ENCODE data around the gene THADA.
"Not testable (repeated sequence)": the region's sequence is repeated elsewhere in the genome, so short reads cannot be mapped to it uniquely, and the experiment has no call there.

THADA gene

DNA sequence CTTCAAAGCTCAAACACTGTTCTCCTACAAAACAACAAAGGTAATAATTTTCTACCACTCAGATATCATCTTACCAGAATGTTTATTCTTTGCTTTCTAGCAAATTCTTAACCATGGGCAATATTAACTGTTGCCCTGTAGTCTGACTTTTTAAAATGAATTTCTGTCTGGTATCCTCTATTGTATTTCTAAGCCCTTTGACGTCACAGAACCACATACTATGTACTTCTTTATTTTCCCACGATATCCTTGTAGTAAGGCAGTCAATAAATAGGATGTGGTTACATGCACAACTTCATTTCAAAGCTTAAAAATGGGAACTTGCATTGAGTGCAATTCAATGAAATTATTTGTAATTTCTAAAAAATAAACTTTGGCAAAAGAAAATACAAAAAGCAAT is 58.7 kb downstream of the THADA start:
- no peak for DNase-seq

DNA sequence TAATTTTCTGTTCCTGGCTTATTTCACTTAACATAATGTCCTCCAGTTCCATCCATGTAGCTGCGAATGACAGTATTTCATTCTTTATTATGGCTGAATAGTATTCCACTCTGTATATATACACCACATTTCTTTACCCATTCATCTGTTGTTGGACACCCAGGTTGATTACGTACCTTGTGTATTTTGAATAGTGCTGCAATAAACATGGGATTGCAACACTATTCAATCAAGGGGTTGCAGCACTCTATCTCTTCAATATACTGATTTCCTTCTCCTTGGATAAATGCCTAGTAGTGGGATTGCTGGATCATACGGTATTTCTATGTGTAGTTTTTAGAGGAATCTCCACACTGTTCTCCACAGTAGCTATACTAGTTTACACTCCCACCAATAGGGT is 61.3 kb downstream of the THADA start:
- DNase-seq, result no peak

DNA sequence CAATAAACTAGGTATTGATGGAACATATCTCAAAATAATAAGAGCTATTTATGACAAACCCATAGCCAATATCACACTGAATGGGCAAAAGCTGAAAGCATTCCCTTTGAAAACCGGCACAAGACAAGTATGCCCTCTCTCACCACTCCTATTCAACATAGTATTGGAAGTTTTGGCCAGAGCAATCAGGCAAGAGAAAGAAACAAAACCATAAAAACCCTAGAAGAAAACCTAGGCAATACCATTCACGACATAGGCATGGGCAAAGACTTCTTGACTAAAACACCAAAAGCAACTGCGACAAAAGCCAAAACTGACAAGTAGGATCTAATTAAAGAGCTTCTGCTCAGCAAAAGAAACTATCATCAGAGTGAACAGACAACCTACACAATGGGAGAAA is 63.3 kb downstream of the THADA start:
- DNase-seq, result not testable (repeated sequence)

DNA sequence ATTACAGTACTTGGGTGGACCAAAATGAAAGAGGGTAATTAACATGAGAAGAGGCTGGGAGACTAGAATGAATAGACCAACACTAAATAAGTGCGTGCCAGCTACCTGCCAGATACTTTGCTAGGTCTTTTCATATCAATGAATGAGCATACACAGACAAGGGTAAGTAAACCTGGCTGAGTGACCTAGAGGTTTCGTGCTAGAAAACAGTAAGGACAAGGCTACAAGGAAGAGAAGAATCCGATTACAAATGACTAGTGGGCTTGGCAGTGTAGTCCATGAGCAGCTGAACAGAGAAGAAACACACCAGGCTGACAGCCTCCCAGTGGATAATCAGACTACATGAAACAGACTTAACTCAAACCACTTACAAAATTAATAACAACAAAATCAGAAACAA is 64.6 kb downstream of the THADA start:
- DNase-seq, result no peak

DNA sequence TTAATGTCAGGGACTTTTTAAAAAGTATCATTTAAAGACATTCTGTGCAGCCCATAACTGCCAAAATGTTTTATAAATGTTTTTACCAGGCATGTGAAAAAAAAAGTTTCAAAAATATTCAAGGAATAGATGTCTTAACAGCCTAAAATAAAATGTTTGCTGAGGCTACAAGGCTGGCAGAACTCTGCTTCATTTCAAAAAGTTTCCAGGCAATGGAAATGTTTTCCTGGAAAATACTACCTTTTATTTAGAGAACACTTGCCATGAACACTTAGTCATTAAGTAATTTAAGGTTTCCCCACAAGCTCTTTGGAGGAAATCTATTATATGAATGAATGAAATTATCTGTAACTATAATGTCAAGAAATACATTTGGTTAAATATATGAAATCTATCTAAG is 68.8 kb downstream of the THADA start:
- DNase-seq, result no peak

DNA sequence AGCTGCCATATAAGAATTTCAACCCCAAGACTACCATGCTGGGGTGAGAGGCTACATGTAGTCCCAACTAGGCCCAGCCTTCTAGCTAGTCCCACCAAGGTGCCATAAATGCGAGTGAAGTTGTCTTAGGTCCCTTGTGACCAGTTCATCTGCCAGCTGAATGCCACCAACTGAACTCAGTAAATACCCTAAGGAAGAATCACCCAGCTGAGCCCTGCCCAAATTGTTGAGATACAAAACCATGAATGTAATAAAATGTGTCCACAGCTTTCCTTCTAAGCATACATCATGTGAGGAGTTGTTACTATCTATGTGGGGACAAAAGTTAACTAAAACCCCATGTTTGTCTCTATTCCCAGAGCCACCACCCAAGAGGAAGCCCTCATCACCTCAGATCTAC is 70.3 kb downstream of the THADA start:
- no peak for DNase-seq

DNA sequence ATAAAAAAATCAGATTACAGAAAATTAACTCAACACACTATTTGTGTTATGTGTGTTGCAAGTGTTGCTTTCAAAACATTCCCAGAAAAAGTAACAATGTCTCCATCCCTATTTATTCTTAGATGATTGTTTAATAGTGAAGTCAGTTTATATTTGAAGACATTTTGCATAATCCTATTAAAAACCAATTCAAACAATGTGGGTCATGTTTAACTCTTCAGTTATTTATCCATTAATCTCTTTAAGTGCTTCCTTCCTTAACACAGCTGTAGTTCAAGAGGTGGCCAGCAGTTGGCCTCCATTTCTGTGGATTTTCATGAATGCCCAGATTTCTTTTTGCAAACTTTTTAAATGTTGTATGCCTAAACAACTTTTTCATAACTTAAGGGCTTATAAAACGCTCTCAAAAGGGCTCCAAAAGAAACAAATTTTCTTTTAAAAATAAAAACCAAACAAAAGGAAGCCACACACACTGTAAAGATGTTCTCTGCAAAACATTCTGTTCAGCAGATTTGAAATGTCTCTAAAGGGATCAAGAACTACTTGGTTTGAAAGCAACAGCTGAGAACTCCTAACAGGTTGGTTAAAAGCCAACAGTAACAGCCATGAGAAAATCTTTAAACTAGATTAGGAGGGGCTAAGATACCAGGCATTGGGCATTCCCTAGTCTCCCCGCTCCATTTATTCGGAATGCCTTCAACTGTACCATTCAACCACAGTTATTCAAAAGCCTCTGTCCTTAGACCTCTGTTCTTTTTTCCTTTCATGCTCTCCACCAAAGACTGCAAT is 71.5 kb downstream of the THADA start:
- no peak for DNase-seq

DNA sequence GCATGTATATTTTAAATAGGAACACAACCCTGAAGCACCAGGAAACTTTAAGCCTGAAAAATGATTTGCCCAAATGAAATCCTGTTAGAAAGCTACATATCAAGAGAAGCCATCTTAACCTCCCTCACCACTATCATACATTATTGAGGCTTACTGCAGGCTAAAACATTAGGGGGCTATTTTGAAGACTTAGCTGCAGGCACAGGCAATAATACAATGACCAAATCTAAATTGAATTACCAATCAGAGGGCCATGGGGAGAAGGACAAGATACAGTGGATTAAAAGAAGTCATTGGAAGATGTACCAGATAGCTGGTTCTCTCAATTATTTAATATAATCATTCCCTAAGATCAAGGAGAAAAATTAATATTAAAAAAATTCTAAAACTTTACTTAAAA is 73.7 kb downstream of the THADA start:
- DNase-seq, result no peak

DNA sequence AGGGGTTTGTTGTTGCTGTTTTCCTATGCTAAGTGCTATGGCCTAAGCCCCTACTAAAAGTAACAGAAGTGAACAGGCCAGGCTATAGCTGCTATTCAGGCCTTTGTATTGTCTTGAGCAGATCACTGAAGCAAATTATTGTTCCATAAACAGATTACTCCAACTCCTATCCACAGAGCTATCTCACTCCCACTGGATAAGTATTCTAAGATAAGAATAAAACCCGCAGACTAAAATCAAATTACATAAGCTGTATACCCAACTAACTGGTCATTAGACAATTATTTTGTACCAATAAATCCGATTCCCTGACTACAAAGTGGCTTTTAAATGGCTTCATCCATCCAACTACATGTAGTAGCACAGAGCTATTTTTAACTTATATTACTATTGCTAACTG is 74.3 kb downstream of the THADA start:
- no peak for DNase-seq

DNA sequence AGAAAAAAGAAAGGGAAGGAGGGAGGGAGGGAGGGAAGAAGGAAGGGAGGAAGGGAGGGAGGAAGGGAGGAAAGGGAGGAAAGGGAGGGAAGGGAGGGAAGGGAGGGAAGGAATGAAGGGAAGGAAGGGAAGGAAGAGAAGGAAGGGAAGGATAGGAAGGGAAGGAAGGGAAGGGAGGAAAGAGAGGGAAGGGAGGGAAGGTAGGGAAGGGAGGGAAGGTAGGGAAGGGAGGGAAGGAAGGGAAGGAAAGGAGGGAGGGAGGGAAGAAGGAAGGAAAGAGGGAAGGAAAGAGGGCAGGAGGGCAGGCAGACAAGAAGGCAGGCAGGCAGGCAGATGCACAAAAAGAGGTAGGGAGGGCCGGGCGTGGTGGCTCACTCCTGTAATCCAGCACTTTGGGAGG is 74.9 kb downstream of the THADA start:
- DNase-seq, result no peak

DNA sequence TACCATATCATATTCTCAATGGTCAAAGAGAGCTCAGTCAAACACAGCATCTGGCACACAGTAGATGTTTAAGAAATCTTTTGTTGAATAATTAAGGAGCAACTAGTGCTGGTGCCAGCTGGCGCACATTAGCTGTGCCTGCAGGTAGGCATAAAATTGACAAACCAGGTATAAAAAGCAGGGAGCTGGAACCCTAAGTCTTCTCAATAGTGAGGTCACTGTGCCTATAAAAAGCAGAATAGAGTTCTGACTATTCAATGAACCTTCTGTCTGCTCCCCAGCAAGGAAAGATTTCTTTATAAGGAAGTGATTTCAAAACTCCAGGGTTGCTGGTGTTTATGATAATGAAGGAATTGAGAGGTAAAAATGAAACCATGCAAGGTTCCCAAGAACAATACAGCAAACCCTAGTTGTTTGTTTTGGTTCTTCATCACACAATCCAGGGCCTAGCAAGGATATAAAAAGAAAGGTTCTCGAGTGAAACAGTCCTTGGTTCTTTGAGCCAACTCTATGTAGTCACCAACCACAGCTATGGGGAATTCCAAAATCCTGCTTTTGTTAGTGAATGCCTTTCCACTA is 76.1 kb downstream of the THADA start:
- no peak for DNase-seq

DNA sequence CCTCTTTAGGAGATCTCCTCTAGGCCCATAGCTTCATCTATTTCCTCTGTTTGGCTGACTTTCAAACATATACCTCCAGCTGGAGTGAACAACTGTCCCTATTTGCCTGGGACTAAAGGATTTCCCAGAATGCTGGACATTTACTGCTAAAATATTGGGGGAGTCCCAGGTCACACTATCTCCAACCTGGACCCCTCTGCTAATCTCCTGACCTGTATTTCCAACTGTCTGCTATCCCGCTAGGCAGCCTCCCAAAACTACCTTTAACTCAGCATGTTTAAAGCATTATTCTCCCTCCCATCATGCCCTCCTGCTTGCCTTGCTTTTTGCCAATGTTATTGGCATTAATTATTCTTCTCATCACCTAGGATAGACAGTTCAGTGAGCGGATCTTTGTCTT is 77.1 kb downstream of the THADA start:
- no peak for DNase-seq

DNA sequence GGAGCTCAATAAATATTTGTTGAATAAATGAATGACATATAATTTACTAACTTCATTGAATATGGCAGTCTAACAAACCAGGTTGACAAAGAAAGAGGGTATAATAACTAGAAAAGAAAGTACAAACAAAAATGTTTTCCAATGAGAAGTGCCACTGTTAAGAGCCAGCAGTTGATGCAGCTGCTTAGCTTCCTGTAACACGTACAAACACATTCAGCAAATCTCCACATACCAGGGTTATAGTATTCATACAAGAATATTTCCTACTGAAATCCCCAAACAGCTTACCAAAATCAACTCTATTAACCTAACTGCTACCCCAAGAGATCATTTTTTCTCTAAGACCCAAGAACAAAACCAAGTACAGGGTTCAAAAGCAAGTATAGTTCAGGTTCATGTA is 77.7 kb downstream of the THADA start:
- DNase-seq, result no peak

DNA sequence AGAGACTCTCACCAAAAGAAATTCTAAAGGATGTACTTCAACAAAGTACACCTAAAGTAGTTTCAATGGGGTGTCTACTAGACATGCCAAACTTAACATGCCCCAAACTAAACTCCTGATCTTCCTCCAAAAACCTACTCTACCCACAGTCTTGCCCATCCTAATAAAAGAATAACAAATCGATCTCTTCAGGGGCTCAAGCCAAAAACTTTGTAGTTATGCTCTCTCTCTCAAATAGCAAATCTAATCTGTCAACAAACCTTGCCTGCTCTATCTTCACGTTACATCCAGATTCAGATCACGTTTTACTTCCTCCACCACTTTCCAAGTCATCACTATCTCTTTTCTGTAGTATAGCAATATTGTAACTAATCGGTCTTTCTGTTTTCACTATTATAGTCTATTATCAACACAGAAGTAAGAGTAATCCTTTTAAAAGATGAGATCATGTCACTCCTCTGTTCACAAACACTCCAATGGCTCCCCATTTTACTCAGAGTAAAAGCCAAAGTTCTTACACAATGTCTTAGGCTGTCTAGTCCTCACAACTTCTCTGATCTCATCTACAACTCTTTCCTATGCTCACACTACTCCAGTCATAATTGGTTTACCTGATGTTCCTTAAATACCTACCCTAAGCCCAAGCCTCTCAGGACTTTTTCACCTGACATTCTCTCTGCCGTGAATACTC is 79.9 kb downstream of the THADA start:
- DNase-seq, result no peak

DNA sequence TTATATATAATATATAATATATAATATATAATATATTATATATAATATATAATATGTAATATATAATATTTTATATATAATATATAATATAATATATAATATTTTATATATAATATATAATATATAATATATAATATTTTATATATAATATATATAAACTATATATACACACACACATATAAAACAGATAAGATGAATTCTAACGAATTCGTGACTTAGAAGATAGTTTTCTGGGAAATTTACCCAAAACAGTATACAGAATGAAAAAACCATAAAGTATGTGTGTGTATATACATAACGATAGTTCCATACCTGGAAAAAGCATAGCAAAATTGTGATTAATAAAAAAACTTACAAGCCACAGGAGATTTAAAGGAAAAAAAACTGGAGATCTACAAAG is 80.6 kb downstream of the THADA start:
- DNase-seq, result no peak

DNA sequence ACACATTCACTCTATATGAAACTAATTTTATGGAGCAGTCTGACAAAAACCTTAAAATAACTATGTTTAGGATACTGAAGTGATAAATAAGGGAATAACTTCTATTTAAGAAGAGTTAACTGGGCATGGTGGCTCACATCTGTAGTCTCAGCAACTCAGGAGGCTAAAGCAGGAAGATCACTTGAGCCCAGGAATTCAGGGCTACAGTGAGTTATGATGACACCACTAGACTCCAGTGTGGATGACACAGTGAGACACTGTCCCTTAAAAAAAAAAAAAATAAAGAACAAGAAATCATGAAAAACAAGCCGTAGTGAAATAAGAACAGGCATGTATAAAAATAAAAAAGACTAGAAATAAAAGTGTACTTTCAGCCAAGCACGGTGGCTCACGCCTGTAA is 82.0 kb downstream of the THADA start:
- DNase-seq, result no peak

DNA sequence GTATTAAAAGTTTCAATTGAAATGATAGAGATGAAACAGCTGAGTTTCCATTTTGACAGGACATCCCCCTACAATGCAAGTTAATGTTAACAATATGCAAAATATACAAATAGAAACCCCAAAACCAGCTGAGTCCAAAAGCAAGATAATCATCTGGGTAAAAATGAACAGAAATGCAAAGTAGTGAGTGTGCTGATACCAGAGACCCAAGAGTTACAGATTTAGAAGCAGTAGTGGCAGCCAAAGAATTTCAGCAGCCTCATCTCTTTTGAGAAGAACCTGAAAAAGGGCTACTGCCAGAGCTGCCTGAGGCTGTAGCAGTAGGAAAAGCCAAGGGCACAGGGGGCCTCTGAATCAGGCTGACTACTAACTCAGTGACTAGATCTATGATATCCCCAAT is 82.6 kb downstream of the THADA start:
- no peak for DNase-seq

DNA sequence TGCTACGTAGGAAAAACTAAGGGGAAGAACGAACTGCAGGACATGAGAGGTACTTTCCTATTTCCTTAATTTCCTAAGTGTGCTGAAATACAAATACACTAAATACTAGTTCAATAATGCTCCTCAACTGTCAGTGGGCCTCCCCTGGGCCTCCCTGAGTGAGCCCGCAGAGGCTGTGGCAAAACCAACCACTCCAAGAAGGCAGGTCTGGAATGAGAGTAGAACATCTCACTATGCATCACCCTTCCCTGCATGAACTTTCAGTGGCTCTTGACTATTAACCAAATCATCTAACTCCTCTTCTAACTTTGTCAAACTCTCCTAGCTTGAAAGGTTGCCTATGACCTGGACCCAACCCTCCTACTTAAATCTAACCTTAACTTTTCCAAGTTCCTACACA is 84.6 kb downstream of the THADA start:
- DNase-seq, result no peak

DNA sequence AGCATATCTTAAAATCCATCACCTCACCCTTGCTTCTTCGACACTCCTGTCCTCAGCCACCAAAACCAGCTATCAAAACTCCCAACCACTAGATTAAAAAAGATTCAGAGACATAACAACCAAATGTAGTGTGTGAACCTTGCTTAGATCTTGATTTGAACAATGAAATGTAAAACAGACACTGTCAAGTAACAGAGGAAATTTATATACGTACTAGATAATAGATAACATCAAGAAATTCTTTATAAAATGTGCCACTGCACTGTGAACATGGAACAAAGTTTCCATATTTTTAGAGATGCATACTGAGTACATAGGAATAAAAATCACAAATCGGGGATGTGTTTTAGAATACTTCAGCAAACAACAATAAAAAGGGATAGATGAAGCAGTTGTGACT is 86.0 kb downstream of the THADA start:
- no peak for DNase-seq

DNA sequence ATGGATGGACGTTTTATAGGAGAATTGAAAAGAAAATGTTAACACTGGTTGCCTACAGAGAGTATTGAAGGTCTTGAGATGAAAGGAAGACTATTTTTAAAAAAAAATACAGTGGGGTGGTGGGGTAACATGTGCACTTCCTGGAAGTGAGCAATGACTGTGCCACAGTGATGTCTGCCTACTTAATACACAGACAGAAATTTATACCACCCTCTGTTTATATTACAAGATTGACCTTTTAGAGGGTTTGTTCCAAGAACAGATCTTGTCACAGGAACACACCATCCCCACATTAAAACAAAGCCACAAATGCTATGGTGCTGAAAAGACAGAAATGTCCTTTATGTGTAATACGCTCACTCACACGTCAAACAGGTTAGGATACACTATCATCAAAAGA is 87.6 kb downstream of the THADA start:
- no peak for DNase-seq

DNA sequence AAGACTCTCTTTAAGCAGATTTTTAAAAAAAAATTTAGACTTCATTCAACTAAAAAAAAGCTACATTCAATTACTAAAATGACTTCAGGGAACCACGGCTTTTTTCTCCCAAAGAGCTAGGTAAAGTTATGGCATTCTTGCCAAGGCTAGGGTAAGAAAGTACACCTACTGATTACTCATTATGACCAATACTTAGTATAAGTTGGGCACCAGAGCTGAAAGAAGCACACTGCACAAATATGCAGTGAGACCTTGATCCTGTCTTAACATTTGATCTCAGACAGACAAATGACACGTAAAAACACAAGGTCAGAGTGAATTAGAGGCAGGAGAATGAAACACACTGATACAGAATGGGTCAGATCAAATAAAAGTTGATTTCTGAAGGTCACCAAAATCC is 88.7 kb downstream of the THADA start:
- no peak for DNase-seq

DNA sequence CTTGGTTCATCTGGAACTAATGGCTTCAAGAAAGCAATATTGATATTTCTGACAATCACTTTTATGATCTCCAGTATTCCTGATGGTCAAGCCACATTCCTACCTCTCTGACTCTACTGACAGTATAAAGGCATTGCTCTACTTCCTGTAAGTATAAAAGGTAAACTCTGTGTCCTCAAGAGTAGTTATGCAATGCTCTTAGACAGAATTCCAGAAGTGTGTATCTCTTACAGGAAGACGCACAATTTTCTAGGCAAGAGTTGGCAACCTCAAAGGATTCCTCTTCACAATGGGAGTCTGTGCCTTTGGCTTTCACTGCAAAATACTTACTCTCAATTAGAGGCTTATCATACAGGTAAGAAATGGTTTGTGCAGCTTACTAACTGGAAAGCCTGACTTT is 100.1 kb downstream of the THADA start:
- DNase-seq, result no peak

DNA sequence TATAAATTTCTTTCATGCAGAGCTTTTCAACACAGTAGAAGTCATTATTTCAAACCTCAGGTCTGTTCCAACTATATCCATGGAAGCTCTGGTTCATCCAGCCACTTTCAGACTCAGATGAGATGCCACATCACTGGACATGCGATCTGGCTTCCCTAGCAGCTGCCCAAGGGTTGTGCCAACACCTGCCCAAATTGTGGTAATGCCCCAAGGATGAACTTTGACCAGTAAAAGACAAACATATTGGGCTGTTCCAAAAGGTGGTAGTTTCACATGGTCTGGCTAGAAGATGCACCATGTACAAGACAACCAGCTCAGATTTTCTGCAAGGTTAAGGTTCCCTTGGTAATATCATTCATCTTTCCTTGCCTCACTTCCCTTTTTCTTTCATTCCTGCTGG is 101.9 kb downstream of the THADA start:
- DNase-seq, result no peak

DNA sequence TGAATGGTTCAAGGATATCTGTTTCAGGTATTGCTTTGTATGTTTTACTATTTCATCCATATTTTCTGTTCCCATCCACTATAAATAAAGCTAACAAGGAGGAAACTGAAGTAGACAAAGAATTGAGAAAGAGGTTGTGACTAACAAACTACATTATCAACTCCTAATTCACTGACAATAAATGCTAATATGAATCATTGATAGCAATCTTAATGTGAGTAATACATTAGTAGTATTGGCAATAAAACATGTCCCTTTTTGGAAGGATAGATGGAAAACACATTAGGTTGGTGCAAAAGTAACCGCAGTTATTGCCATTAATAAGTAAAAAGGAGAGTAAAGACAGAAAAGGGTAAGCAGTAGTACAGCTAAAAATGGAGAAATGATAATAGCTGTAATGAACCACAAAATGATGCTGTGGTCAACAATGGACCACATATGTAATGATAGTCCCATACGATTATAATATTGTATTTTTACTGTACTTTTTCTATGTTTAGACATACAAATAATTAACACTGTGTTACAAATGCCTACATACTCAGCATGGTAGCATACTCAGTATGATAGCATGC is 104.7 kb downstream of the THADA start:
- DNase-seq, result no peak

Measured in DMS79 (cell line).